Hematopoietic multipotent progenitor cell treated with erythropoietin and hydrocortisone succinate and interleukin-3 and kit ligand, for 17 days (in vitro differentiated cells): Measurements from ENCODE around the gene PAPSS1.
"Not testable (repeated sequence)": the region's sequence is repeated elsewhere in the genome, so short reads cannot be mapped to it uniquely, and the experiment has no call there.

Source experiments
- DNase-seq: peaks from one replicate; pipeline ENCODE4 v3.0.0-alpha.2; 2015; ENCODE audit warnings: low spot score

Gene PAPSS1

GRCh38 chr4:107689912-107690587 lies 30.0 kb downstream of the PAPSS1 start:
- DNase-seq = no peak

- no peak for DNase-seq
Observed at GRCh38 chr4:107688421-107688820, 31.6 kb downstream of the PAPSS1 start.

- no peak for DNase-seq
Observed at GRCh38 chr4:107685740-107686139, 34.3 kb downstream of the PAPSS1 start.

GRCh38 chr4:107683873-107684272 lies 36.2 kb downstream of the PAPSS1 start:
- DNase-seq = no peak

GRCh38 chr4:107682306-107682705 lies 37.7 kb downstream of the PAPSS1 start:
- DNase-seq = no peak

GRCh38 chr4:107669068-107669467 lies 51.0 kb downstream of the PAPSS1 start:
- DNase-seq = no peak

GRCh38 chr4:107666134-107666533 lies 53.9 kb downstream of the PAPSS1 start:
- DNase-seq = no peak

- no peak for DNase-seq
Observed at GRCh38 chr4:107665001-107665400, 55.0 kb downstream of the PAPSS1 start.

GRCh38 chr4:107658400-107659336 lies 61.4 kb downstream of the PAPSS1 start:
- DNase-seq = no peak

GRCh38 chr4:107655289-107655688 lies 64.7 kb downstream of the PAPSS1 start:
- DNase-seq = no peak

- no peak for DNase-seq
Observed at GRCh38 chr4:107654694-107655093, 65.3 kb downstream of the PAPSS1 start.

GRCh38 chr4:107651408-107651807 lies 68.6 kb downstream of the PAPSS1 start:
- not testable (repeated sequence) for DNase-seq

- no peak for DNase-seq
Observed at GRCh38 chr4:107650251-107650650, 69.8 kb downstream of the PAPSS1 start.

GRCh38 chr4:107648178-107648991 lies 71.6 kb downstream of the PAPSS1 start:
- no peak for DNase-seq

- DNase-seq = no peak
Observed at GRCh38 chr4:107647591-107647990, 72.4 kb downstream of the PAPSS1 start.

- no peak for DNase-seq
Observed at GRCh38 chr4:107645604-107646003, 74.4 kb downstream of the PAPSS1 start.

- no peak for DNase-seq
Observed at GRCh38 chr4:107643021-107643420, 77.0 kb downstream of the PAPSS1 start.

- DNase-seq = no peak
Observed at GRCh38 chr4:107640878-107641277, 79.2 kb downstream of the PAPSS1 start.

- no peak for DNase-seq
Observed at GRCh38 chr4:107640197-107640596, 79.8 kb downstream of the PAPSS1 start.

- no peak for DNase-seq
Observed at GRCh38 chr4:107635735-107636134, 84.3 kb downstream of the PAPSS1 start.

- DNase-seq = no peak
Observed at GRCh38 chr4:107631560-107631959, 88.5 kb downstream of the PAPSS1 start.

- DNase-seq = no peak
Observed at GRCh38 chr4:107630185-107630705, 89.8 kb downstream of the PAPSS1 start.
